GM12873 (cell line): ENCODE measurements around the gene MIR17HG.

Source experiments
- TF ChIP-seq, protein P1 (sequence below): IDR thresholded peaks from 2 replicates; pipeline ENCODE4 v1.5.1; 2012; ENCODE audit warnings: low read depth, mild to moderate bottlenecking, moderate library complexity, low read length, control low read depth; ENCODE audit not compliant: insufficient read depth; ENCODE audit errors: missing control alignments

The MIR17HG gene

GRCh38 chr13:91370501-91370900, 23.0 kb downstream of the MIR17HG start:
- TF ChIP-seq, protein P1, sequence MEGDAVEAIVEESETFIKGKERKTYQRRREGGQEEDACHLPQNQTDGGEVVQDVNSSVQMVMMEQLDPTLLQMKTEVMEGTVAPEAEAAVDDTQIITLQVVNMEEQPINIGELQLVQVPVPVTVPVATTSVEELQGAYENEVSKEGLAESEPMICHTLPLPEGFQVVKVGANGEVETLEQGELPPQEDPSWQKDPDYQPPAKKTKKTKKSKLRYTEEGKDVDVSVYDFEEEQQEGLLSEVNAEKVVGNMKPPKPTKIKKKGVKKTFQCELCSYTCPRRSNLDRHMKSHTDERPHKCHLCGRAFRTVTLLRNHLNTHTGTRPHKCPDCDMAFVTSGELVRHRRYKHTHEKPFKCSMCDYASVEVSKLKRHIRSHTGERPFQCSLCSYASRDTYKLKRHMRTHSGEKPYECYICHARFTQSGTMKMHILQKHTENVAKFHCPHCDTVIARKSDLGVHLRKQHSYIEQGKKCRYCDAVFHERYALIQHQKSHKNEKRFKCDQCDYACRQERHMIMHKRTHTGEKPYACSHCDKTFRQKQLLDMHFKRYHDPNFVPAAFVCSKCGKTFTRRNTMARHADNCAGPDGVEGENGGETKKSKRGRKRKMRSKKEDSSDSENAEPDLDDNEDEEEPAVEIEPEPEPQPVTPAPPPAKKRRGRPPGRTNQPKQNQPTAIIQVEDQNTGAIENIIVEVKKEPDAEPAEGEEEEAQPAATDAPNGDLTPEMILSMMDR: no peak

DNA sequence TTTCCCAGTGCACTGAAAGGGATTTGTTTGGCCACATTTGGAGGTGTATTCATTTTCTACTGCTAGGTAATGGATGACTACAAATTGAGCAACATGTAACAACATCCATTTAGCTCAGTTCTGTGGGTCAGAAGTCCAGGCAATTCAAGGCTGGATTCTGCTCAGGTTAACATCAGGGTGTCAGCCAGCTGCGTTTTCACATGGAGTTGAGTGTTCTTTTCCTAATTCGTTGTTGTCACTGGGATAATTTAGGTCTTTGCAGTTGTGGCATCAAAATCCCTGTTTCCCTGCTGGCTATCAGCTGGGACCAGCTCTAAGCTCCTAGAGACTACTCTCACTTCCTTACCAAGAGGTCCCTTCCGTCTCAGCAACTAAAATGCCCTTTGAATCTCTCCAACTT, 25.4 kb downstream of the MIR17HG start:
- TF ChIP-seq, protein P1: no peak

- TF ChIP-seq, protein P1: peak; percentile 79
Observed at GRCh38 chr13:91375116-91375729, 27.7 kb downstream of the MIR17HG start.

- TF ChIP-seq, protein P1: peak; percentile 41
Observed at GRCh38 chr13:91381371-91381770, 33.9 kb downstream of the MIR17HG start.

DNA sequence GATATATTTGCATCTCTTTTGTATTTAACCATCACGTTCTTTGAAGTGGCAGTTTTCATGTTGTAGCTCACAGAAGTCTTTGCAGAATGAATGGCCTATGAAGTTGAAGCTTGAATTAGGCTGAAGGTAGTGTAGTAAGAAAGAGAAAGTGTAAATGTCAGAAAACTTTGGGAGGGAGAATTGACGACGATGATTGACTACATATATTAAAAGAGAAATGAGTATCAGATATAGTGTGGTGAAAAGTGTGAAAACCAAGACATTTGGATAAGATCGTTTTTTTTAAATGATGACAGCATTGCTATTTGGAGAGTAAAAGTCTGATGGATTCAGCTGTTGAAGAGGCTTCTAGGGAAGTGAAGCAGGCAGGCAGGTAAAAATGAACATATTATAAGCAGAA, 36.3 kb downstream of the MIR17HG start:
- TF ChIP-seq, protein P1: no peak

DNA sequence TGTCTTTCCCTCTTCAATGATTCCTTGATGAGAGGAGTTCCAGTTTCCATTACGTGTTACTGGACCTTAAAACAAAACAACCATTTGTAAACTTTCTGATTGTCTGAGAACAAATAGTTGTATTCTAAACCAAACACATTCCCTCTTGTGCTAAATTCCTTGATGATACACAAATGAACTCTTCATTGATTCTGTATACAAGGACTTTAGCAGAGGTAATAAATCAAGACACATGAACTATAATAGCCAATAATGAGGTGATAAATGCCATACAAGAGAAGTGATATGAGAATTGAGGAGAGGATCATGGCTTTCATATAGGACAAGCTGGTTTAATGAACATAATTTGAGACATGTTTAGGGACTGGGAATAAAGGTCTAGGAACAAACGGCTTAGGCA, 37.4 kb downstream of the MIR17HG start:
- TF ChIP-seq, protein P1: no peak

DNA sequence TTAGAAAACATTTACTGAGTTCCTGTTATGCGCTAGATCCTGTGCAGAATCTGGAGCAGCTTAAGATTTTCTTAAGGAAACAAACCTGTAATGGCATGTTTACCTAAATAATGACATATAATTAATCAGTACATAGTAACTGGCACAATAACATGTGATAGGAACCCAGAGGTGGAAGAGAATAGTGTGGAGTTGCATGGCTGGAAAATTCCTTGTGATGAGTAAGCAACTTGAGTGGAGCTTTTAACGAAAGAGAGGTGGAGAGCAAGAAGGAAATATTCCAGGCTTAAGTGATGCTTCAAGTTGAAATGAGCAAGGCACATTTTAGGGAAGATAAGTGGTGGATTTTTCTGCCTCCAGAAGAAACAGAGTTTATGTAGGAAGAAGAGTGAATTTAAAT, 41.7 kb downstream of the MIR17HG start:
- TF ChIP-seq, protein P1: no peak

GRCh38 chr13:91397595-91397994, 50.1 kb downstream of the MIR17HG start:
- TF ChIP-seq, protein P1: no peak
